ENCODE results near the gene GPBP1L1. TPM values are rescaled to one million over a fixed set of nuclear protein-coding genes. Genes with fewer than 3 reads are reported as not detected.

GPBP1L1 gene
- total and polyA plus RNA-seq, 2 of the 4 experiments (the other 2 are of a cell fraction) = 31.5 to 57.4 TPM

- no CpG with 5 or more reads among the region's 1 CpG for WGBS, 2 experiments (ENCODE audit: extremely low coverage in 2 of 2, insufficient read length in 1 of 2)
- no peak overlapping the region for H3K56ac ChIP-seq (ENCODE audit: extremely low read depth, insufficient read depth, low read length)
- no peak overlapping the region for H3K9ac ChIP-seq (ENCODE audit: low read depth, low read length)
- no peak overlapping the region for H2BK15ac ChIP-seq (ENCODE audit: low read depth, low read length)
- intact Hi-C loops (cut with micrococcal nuclease) = no loop called here
- H3K27ac ChIP-seq (ENCODE audit: insufficient read depth, low read length) = no peak overlapping the region
- no peak overlapping the region for H2BK5ac ChIP-seq (ENCODE audit: low read depth, low read length, poor library complexity, severe bottlenecking)
- H2AK5ac ChIP-seq (ENCODE audit: low read depth, low read length) = no peak overlapping the region
- H2AK9ac ChIP-seq (replicated peaks; ENCODE audit: low read depth, low read length, poor library complexity) = no peak overlapping the region
- no peak overlapping the region for H4K5ac ChIP-seq (ENCODE audit: low read depth, low read length)
- no peak overlapping the region for H2BK120ac ChIP-seq (ENCODE audit: low read depth, low read length)
- H3K4me2 ChIP-seq (ENCODE audit: low read depth, low read length) = no peak overlapping the region
- H2AFZ ChIP-seq (replicated peaks; ENCODE audit: low read length, poor library complexity) = no peak overlapping the region
- H3K36me3 ChIP-seq (ENCODE audit: control insufficient read depth, insufficient read depth, low read length) = peaks cover 35% of the 10 kb centered on the region
- H3K18ac ChIP-seq (ENCODE audit: low read depth, low read length) = no peak overlapping the region
- H3K9me3 ChIP-seq (ENCODE audit: control insufficient read depth, insufficient read depth, low read length) = no peaks in the 10 kb centered on the region
- H2BK20ac ChIP-seq (ENCODE audit: low read depth, low read length) = no peak overlapping the region
- ATAC-seq (ENCODE audit: low read depth) (no peak), DNase-seq (no peak)
- H3K23ac ChIP-seq (ENCODE audit: low read depth, low read length) = no peak overlapping the region
- POLR2A ChIA-PET (ENCODE audit: unreplicated experiment) = no interaction called here
- dilution Hi-C loops (cut with HindIII; ENCODE audit: low sequenced_read_pairs, unreplicated experiment) = no loop called here
- no peaks in the 10 kb centered on the region for H3K27me3 ChIP-seq (ENCODE audit: control insufficient read depth, insufficient read depth, low read length)
- H3K4ac ChIP-seq (ENCODE audit: low read depth, low read length) = no peak overlapping the region
- H3K4me1 ChIP-seq (ENCODE audit: control insufficient read depth, insufficient read depth, low read length) = no peaks in the 10 kb centered on the region; the same call in 1 of the 2 replicates
- no peak for TF ChIP-seq NFE2L2 (IDR thresholded peaks at IDR 0.05; ENCODE audit: low read depth, low read length)
- TF ChIP-seq BHLHE40 (IDR thresholded peaks at IDR 0.05; ENCODE audit: low read depth, low read length) = no peak
- no peak for TF ChIP-seq CTCF (conservative IDR thresholded peaks at IDR 0.05; ENCODE audit: low read depth, low read length)
- TF ChIP-seq POLR2A (IDR thresholded peaks at IDR 0.05; ENCODE audit: low read depth, low read length) = no peak
- TF ChIP-seq SMC3 (IDR thresholded peaks at IDR 0.05; ENCODE audit: low read depth, low read length) = no peak
- TF ChIP-seq CEBPB (IDR thresholded peaks at IDR 0.05; ENCODE audit: low read depth, low read length) = no peak
- TF ChIP-seq MXI1 (IDR thresholded peaks at IDR 0.05; ENCODE audit: borderline replicate concordance, low read depth, low read length) = no peak
- no peak for TF ChIP-seq RCOR1 (IDR thresholded peaks at IDR 0.05; ENCODE audit: insufficient replicate concordance, low read length)
- TF ChIP-seq FOS (IDR thresholded peaks at IDR 0.05; ENCODE audit: low read depth, low read length) = no peak
- no peak for TF ChIP-seq USF2 (IDR thresholded peaks at IDR 0.05; ENCODE audit: low read depth, low read length)
- no peak for TF ChIP-seq MAZ (IDR thresholded peaks at IDR 0.05; ENCODE audit: borderline replicate concordance, low read depth, low read length)
- no peak for TF ChIP-seq RFX5 (IDR thresholded peaks at IDR 0.05; ENCODE audit: low read depth, low read length)
- CTCF ChIA-PET = no interaction called here
- H3K9me1 ChIP-seq (ENCODE audit: insufficient read depth, low read length) = peaks cover 2% of the 10 kb centered on the region; the same call in 1 of the 2 replicates
- H3K79me1 ChIP-seq (ENCODE audit: low read depth in 1 of 2, low read length in 2 of 2) = 0 out of 4 replicates have a peak, but pooled peaks cover 3% of the 10 kb centered on the region in 2 experiments
- no peak overlapping the region for H3K4me3 ChIP-seq (ENCODE audit: insufficient read depth, low read depth, low read length)
- in situ Hi-C loops (cut with MboI; ENCODE audit: low sequenced_read_pairs) = no loop called here
- peaks cover 5% of the 10 kb centered on the region; the same call in 1 of the 2 replicates for H4K20me1 ChIP-seq (ENCODE audit: insufficient read depth, low read length)
- no peak overlapping the region for H4K91ac ChIP-seq (ENCODE audit: insufficient read depth, low read depth, low read length)
- BruUV-seq (replicated peaks) = no TSS peak
- H4K8ac ChIP-seq (ENCODE audit: low read depth in 2 of 2, low read length in 2 of 2) = no peak overlapping the region
- H3K14ac ChIP-seq (replicated peaks; ENCODE audit: low read depth, low read length) = no peak overlapping the region
Measured at GRCh38 chr1:45615885-45616284, 70.4 kb downstream of the GPBP1L1 start.
